ENCODE data around the gene PCLAF. TPM values are rescaled to one million over a fixed set of nuclear protein-coding genes. Genes with fewer than 3 reads are reported as not detected.

The PCLAF gene
- total and polyA plus RNA-seq, 2 donors (not counting 3 experiments of a cell fraction or from before 2014, with no cell fraction given): 54.7 to 55.2 TPM

GRCh38 chr15:64369078-64369607 is 12.1 kb downstream of the PCLAF start:
- Histone ChIP-seq H3K4me3 (replicated peaks in 1 of 3; ENCODE audit: insufficient read depth in 1 of 3, low read depth in 1 of 3, low read length in 3 of 3) (no peak overlapping the region), H3K9me1 (replicated peaks; ENCODE audit: control insufficient read depth, extremely low read depth, insufficient read depth, low read length) (no peaks in the 10 kb centered on the region), H3K4me2 (ENCODE audit: insufficient read depth, low read length) (no peak overlapping the region), H3K79me2 (ENCODE audit: control insufficient read depth, insufficient read depth, low read length) (no peaks in the 10 kb centered on the region), H4K20me1 (replicated peaks; ENCODE audit: control insufficient read depth, extremely low read depth, insufficient read depth, low read length) (no peaks in the 10 kb centered on the region), H3K4me1 (ENCODE audit: control insufficient read depth, extremely low read depth, insufficient read depth, low read length) (no peaks in the 10 kb centered on the region), H3K27me3 (ENCODE audit: control insufficient read depth in 2 of 2, insufficient read depth in 2 of 2, low read length in 2 of 2) (no peaks in the 10 kb centered on the region), H3K9me3 (replicated peaks; ENCODE audit: control insufficient read depth, insufficient read depth, low read length) (no peaks in the 10 kb centered on the region), H3K27ac (ENCODE audit: insufficient read depth, low read depth, low read length) (no peak overlapping the region), H3K36me3 (ENCODE audit: control insufficient read depth in 2 of 2, extremely low read depth in 1 of 2, insufficient read depth in 2 of 2, low read length in 2 of 2) (peaks cover 0 to 4% of the 10 kb centered on the region in 2 experiments), H2AFZ (ENCODE audit: low read depth, low read length) (no peak overlapping the region), H3K9ac (replicated peaks; ENCODE audit: extremely low read depth, insufficient read depth, low read length) (no peak overlapping the region)
- FAIRE-seq (peak; percentile 59), DNase-seq (ENCODE audit: low read depth, low spot score) (no peak)
- intact Hi-C loops (cut with micrococcal nuclease): no loop called here
- dilution Hi-C loops (cut with MboI; ENCODE audit: extremely low pct_ligation_motif_present, low sequenced_read_pairs): no loop called here
- POLR2A ChIA-PET: no interaction called here
- no TSS peak for BruUV-seq (replicated peaks)
- no peak for TF ChIP-seq GATA2 (IDR thresholded peaks at IDR 0.05; ENCODE audit: insufficient read depth, insufficient read length, low read depth, low read length)
- no peak for TF ChIP-seq MYC (IDR thresholded peaks at IDR 0.05; ENCODE audit: low read depth, low read length)
- TF ChIP-seq FOS (IDR thresholded peaks at IDR 0.05; ENCODE audit: borderline replicate concordance, insufficient read depth, low read length): no peak
- TF ChIP-seq MAX (IDR thresholded peaks at IDR 0.05; ENCODE audit: insufficient read depth, insufficient read length): no peak
- TF ChIP-seq JUN (IDR thresholded peaks at IDR 0.05; ENCODE audit: borderline replicate concordance, insufficient read depth, insufficient read length, low read depth): no peak
- TF ChIP-seq EZH2 (IDR thresholded peaks at IDR 0.05; ENCODE audit: borderline replicate concordance, low read depth, low read length, severe bottlenecking): no peak
- TF ChIP-seq CTCF (IDR thresholded peaks at IDR 0.05; ENCODE audit: extremely low read depth in 1 of 2, insufficient read depth in 1 of 2, low read depth in 1 of 2, low read length in 2 of 2): no peak
- TF ChIP-seq POLR2A (IDR thresholded peaks at IDR 0.05; ENCODE audit: low read depth, low read length): no peak
- CTCF ChIA-PET: interaction anchor here (1.3 to 1.4 kb wide), 2 partner anchors 11 to 159 kb away, joined by 4 to 5 read pairs; no protein-coding TSS in a partner anchor

Data from endothelial cell of umbilical vein (primary cell).